NB4 (cell line): ENCODE results near the gene SLC37A1.

Experiments
- DNase-seq: peaks from one replicate; pipeline ENCODE4 v3.0.0; 2010; ENCODE audit warnings: low read depth
- H3K4me3 ChIP-seq: one replicate; pipeline ENCODE4 v1.5.1; 2011; ENCODE audit warnings: mild to moderate bottlenecking, low read depth, low read length, moderate library complexity
- MAX ChIP-seq: IDR thresholded peaks from 2 replicates; pipeline ENCODE4 v1.6.1; 2011; ENCODE audit warnings: low read depth, low read length
- MYC ChIP-seq: IDR thresholded peaks from 2 replicates; pipeline ENCODE4 v1.6.1; 2011; ENCODE audit warnings: low read depth, low read length
- POLR2A ChIP-seq: IDR thresholded peaks from 2 replicates; pipeline ENCODE4 v1.6.1; 2011; ENCODE audit warnings: mild to moderate bottlenecking; ENCODE audit not compliant: insufficient read length; ENCODE audit errors: extremely low read depth
- TF ChIP-seq, protein P1 (sequence below): IDR thresholded peaks from one replicate; pipeline ENCODE4 v1.5.1; 2012; ENCODE audit warnings: low read depth, low read length

SLC37A1 gene

DNA sequence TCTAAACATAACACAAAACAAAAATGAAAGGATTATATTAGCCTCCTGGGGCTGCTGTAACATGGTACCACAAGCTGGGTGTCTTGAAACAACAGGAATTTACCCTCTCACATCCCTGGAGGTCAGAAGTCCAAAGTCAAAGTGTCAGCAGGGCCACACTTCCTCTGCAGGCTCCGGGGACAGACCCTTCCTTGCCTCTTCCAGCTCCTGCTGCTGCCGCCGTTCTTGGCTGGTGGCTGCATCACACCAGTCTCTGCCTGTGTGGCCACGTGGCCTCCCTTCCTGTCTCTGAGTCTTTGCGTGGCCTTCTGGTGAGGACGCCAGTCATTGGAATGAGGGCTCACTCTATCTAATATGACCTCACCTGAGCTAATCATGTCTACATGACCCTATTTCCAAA is 8.2 kb downstream of the SLC37A1 start:
- no peak for DNase-seq
- H3K4me3 ChIP-seq: no peak overlapping the region
- TF ChIP-seq MYC: no peak
- TF ChIP-seq MAX: no peak

DNA sequence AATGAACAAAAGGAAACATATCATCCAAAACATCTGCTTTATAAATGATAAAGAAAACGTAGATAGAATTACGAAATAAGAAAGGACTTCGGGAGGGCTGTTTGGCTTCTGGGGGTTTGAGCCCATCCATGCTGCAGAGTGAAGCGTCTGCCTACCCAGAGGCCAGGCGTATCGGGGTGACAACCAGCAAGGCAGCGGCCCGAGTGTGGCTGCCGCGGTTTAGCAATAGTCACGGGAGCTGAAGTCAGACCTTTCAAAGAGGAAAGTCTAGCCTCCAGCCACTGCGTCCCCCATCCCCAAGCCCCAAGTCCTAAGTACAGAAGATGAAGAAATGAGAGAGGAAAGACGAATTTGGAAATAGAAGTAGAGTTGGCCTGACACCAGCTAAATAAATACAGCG is 8.6 kb downstream of the SLC37A1 start:
- TF ChIP-seq POLR2A (no peak), MAX (no peak), MYC (no peak)
- TF ChIP-seq, protein P1, sequence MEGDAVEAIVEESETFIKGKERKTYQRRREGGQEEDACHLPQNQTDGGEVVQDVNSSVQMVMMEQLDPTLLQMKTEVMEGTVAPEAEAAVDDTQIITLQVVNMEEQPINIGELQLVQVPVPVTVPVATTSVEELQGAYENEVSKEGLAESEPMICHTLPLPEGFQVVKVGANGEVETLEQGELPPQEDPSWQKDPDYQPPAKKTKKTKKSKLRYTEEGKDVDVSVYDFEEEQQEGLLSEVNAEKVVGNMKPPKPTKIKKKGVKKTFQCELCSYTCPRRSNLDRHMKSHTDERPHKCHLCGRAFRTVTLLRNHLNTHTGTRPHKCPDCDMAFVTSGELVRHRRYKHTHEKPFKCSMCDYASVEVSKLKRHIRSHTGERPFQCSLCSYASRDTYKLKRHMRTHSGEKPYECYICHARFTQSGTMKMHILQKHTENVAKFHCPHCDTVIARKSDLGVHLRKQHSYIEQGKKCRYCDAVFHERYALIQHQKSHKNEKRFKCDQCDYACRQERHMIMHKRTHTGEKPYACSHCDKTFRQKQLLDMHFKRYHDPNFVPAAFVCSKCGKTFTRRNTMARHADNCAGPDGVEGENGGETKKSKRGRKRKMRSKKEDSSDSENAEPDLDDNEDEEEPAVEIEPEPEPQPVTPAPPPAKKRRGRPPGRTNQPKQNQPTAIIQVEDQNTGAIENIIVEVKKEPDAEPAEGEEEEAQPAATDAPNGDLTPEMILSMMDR: no peak
- no peak overlapping the region for H3K4me3 ChIP-seq
- DNase-seq: no peak

DNA sequence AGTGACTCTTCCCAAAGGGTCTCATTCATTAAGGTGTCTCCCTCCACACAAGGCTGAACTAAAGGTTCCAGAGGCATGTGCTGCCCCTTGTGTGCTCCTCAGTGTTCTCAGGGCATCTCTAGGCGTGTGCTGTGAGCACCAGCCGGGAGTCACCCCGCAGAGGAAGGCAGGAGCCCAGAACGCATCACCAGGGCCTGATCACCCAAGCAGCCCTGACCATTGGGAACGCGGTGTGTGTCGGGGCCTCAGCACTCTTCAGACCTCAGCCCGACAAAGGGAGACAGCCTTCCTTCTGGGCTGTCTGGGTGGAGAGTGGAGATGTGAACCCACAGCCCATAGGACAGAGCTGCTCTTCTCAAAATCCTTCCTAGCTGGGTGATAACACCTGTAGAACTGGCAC is 9.1 kb downstream of the SLC37A1 start:
- TF ChIP-seq MYC (no peak), POLR2A (no peak), MAX (no peak)
- TF ChIP-seq, protein P1: no peak
- DNase-seq: no peak
- H3K4me3 ChIP-seq: no peak overlapping the region

DNA sequence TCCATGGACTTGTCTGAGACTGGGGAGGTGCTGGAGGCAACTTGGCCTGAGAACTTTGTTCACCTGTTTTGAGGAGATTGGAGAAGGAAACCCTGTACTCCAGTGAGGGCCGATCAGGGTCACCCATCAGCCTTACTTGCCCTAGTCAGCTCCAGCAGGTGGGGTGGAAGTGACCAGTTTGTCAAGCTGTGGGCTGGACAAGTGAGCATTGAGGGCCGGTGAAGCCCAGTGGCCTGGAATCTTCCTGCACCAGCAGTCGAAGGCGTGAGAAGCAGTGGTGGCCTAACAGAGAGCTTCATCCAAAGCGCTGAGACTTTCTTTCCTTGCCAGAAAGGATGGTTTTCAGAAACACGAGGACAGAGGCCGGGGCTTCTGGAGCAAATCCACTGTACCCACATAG is 9.6 kb downstream of the SLC37A1 start:
- no peak overlapping the region for H3K4me3 ChIP-seq
- DNase-seq: no peak
- TF ChIP-seq POLR2A: no peak

GRCh38 chr21:42523941-42524340 is 10.3 kb downstream of the SLC37A1 start:
- no peak overlapping the region for H3K4me3 ChIP-seq
- TF ChIP-seq MYC (no peak), POLR2A (no peak), MAX (no peak)
- TF ChIP-seq, protein P1: no peak
- DNase-seq: no peak

GRCh38 chr21:42524341-42525028 is 10.8 kb downstream of the SLC37A1 start:
- H3K4me3 ChIP-seq: no peak overlapping the region
- TF ChIP-seq, protein P1: no peak
- TF ChIP-seq POLR2A: no peak
- no peak for TF ChIP-seq MAX
- no peak for TF ChIP-seq MYC
- peak; percentile 14 for DNase-seq

GRCh38 chr21:42525029-42525581 is 11.5 kb downstream of the SLC37A1 start:
- H3K4me3 ChIP-seq: no peak overlapping the region
- DNase-seq: no peak

More at GRCh38 chr21:42525029-42525581, 11.5 kb downstream of the SLC37A1 start:
- TF ChIP-seq, protein P1: no peak
- no peak for TF ChIP-seq POLR2A
- TF ChIP-seq MYC: no peak
- TF ChIP-seq MAX: no peak
